SK-N-SH treated with all-trans-retinoic acid at 6 μM for 48 hours (cell line): ENCODE data around the gene OLIG3.

ENCODE experiments used
- ARNTL ChIP-seq: fragments of 450-650 bp; formaldehyde crosslinking; IDR thresholded peaks from 2 replicates; pipeline ENCODE4 v1.5.0; 2020; ENCODE audit warnings: low read depth, mild to moderate bottlenecking, moderate library complexity, borderline replicate concordance
- TCF4 ChIP-seq: fragments of 250-450 bp; sonication (Bioruptor Pico); IDR thresholded peaks from 2 replicates; pipeline ENCODE4 v1.8.0; 2021; ENCODE audit warnings: mild to moderate bottlenecking, moderate library complexity, borderline replicate concordance
- ZFP3 ChIP-seq: fragments of 250-450 bp; sonication (Bioruptor Pico); IDR thresholded peaks from 2 replicates; pipeline ENCODE4 v1.5.0; 2020; ENCODE audit warnings: mild to moderate bottlenecking, moderate library complexity
- ZFP30 ChIP-seq: fragments of 450-650 bp; formaldehyde crosslinking; IDR thresholded peaks from 2 replicates; pipeline ENCODE4 v1.5.0; 2022; ENCODE audit warnings: mild to moderate bottlenecking, moderate library complexity
- TF ChIP-seq, protein P1 (sequence below): fragments of 250-450 bp; sonication (Bioruptor Pico); IDR thresholded peaks from 2 replicates; pipeline ENCODE4 v1.5.1; 2021; ENCODE audit warnings: mild to moderate bottlenecking, moderate library complexity

DNA sequence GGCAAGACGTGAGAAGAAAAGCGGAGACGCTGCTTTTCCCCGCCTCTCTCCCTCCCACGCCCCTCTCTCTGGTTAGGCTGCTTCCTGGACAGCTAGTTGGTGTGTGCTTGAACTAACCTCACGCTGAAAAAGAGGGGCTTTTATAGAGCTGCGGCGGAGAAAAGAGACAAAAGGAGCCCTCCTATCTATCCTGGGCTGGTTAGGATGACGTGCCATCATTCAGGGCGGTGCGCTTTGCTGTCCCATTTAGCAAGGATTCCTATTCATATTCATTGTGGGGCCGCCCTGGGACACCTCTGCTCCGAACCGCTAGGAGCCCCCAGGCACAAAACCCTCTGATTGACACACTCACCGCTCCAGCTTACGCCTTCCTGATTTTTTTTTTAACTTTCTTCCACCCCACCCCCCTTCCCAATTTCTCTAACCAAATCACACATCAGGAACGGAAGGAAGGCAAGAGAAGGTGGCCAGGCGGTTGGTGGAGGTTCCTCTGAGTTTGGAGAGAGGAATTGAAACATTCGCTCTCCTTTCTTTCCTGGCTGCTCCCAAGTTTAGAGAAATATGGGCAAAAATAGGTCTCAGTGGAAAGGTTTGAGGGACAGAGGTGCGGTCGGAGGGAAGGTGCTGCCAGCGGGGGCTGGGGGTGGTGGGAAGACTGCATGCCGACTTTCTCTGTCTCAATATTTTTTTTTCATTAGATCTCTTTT, at the start of gene OLIG3:
- TF ChIP-seq, protein P1, sequence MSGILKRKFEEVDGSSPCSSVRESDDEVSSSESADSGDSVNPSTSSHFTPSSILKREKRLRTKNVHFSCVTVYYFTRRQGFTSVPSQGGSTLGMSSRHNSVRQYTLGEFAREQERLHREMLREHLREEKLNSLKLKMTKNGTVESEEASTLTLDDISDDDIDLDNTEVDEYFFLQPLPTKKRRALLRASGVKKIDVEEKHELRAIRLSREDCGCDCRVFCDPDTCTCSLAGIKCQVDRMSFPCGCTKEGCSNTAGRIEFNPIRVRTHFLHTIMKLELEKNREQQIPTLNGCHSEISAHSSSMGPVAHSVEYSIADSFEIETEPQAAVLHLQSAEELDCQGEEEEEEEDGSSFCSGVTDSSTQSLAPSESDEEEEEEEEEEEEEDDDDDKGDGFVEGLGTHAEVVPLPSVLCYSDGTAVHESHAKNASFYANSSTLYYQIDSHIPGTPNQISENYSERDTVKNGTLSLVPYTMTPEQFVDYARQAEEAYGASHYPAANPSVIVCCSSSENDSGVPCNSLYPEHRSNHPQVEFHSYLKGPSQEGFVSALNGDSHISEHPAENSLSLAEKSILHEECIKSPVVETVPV (CRISPR knock-in tag), result no peak
- TF ChIP-seq TCF4 (CRISPR knock-in tag), result no peak
- TF ChIP-seq ZFP3 (CRISPR knock-in tag), result no peak
- no peak for TF ChIP-seq ZFP30 (CRISPR knock-in tag)
- TF ChIP-seq ARNTL (CRISPR knock-in tag), result no peak
